GM12873 (cell line): ENCODE measurements around the gene SVEP1.

ENCODE experiments used
- CTCF ChIP-seq: IDR thresholded peaks from 2 replicates; pipeline ENCODE4 v1.5.1; 2012; ENCODE audit warnings: low read depth, mild to moderate bottlenecking, moderate library complexity, low read length, control low read depth; ENCODE audit not compliant: insufficient read depth; ENCODE audit errors: missing control alignments

Gene SVEP1

GRCh38 chr9:110343551-110343950 lies 236.0 kb downstream of the SVEP1 start:
- no peak for TF ChIP-seq CTCF

- TF ChIP-seq CTCF = peak; percentile 36
Measured at GRCh38 chr9:110340306-110340705, 239.2 kb downstream of the SVEP1 start.

GRCh38 chr9:110338143-110338542 lies 241.4 kb downstream of the SVEP1 start:
- no peak for TF ChIP-seq CTCF

GRCh38 chr9:110337727-110338126 lies 241.8 kb downstream of the SVEP1 start, which contains the start of gene TXNDC8:
Gene TXNDC8 (minus strand): TSS chr9:110337863.
- TF ChIP-seq CTCF = no peak

GRCh38 chr9:110336363-110336762 lies 243.2 kb downstream of the SVEP1 start:
- TF ChIP-seq CTCF = no peak

- no peak for TF ChIP-seq CTCF
Measured at GRCh38 chr9:110334871-110335270, 244.7 kb downstream of the SVEP1 start.

GRCh38 chr9:110334183-110334582 lies 245.4 kb downstream of the SVEP1 start:
- no peak for TF ChIP-seq CTCF
